HUES6 (cell line): Measurements from ENCODE around the gene SGCE.

Experiments used
- H3K27ac ChIP-seq: 2 replicates; pipeline ENCODE4 v1.7.0; 2013; ENCODE audit warnings: low read depth, mild to moderate bottlenecking, low read length, inconsistent platforms
- H3K27me3 ChIP-seq: 2 replicates; pipeline ENCODE4 v1.6.1; 2013; ENCODE audit warnings: low read length; ENCODE audit not compliant: control insufficient read depth, insufficient read depth
- H3K36me3 ChIP-seq: 2 replicates; pipeline ENCODE4 v1.6.1; 2013; ENCODE audit warnings: low read length; ENCODE audit not compliant: control insufficient read depth, insufficient read depth
- H3K4me1 ChIP-seq: 2 replicates; pipeline ENCODE4 v1.6.1; 2013; ENCODE audit warnings: low read length; ENCODE audit not compliant: control insufficient read depth, insufficient read depth
- H3K4me3 ChIP-seq: 2 replicates; pipeline ENCODE4 v1.5.1; 2013; ENCODE audit warnings: low read depth, low read length
- H3K9ac ChIP-seq: one replicate; pipeline ENCODE4 v1.6.1; 2013; ENCODE audit warnings: mild to moderate bottlenecking, low read length
- H3K9me3 ChIP-seq: 2 replicates; pipeline ENCODE4 v1.6.1; 2013; ENCODE audit warnings: low read depth, low read length; ENCODE audit not compliant: control insufficient read depth, insufficient read depth

SGCE gene

GRCh38 chr7:94594882-94595281 is 61.1 kb downstream of the SGCE start:
- no peak overlapping the region for H3K27ac ChIP-seq
- H3K9me3 ChIP-seq = peaks cover under 1% of the 10 kb centered on the region; the same call in 1 of the 2 replicates
- peaks cover 7% of the 10 kb centered on the region for H3K36me3 ChIP-seq
- no peak overlapping the region for H3K9ac ChIP-seq
- H3K4me1 ChIP-seq = no peaks in the 10 kb centered on the region
- H3K4me3 ChIP-seq = no peak overlapping the region
- no peaks in the 10 kb centered on the region for H3K27me3 ChIP-seq

GRCh38 chr7:94591176-94591575 is 64.8 kb downstream of the SGCE start:
- no peak overlapping the region for H3K27ac ChIP-seq
- no peaks in the 10 kb centered on the region for H3K27me3 ChIP-seq
- no peaks in the 10 kb centered on the region for H3K4me1 ChIP-seq
- H3K9ac ChIP-seq = no peak overlapping the region
- no peak overlapping the region for H3K4me3 ChIP-seq
- peaks cover 3% of the 10 kb centered on the region; the same call in 1 of the 2 replicates for H3K36me3 ChIP-seq
- peaks cover 2% of the 10 kb centered on the region; the same call in 1 of the 2 replicates for H3K9me3 ChIP-seq

GRCh38 chr7:94590526-94591162 is 65.3 kb downstream of the SGCE start:
- Histone ChIP-seq H3K4me3 (no peak overlapping the region), H3K9me3 (peaks cover 2% of the 10 kb centered on the region; the same call in 1 of the 2 replicates), H3K4me1 (no peaks in the 10 kb centered on the region), H3K27ac (no peak overlapping the region), H3K27me3 (no peaks in the 10 kb centered on the region), H3K36me3 (peaks cover 3% of the 10 kb centered on the region; the same call in 1 of the 2 replicates), H3K9ac (no peak overlapping the region)

- H3K27me3 ChIP-seq = no peaks in the 10 kb centered on the region
- no peak overlapping the region for H3K4me3 ChIP-seq
- H3K9ac ChIP-seq = no peak overlapping the region
Measured at GRCh38 chr7:94588075-94588474, 67.9 kb downstream of the SGCE start.

GRCh38 chr7:94584113-94584512 is 71.8 kb downstream of the SGCE start:
- Histone ChIP-seq H3K9me3 (no peaks in the 10 kb centered on the region), H3K36me3 (no peaks in the 10 kb centered on the region), H3K4me3 (no peak overlapping the region), H3K9ac (no peak overlapping the region), H3K27ac (no peak overlapping the region), H3K4me1 (no peaks in the 10 kb centered on the region), H3K27me3 (no peaks in the 10 kb centered on the region)

More at GRCh38 chr7:94588075-94588474, 67.9 kb downstream of the SGCE start:
- Histone ChIP-seq H3K36me3 (peaks cover 3% of the 10 kb centered on the region; the same call in 1 of the 2 replicates), H3K9me3 (peaks cover 2% of the 10 kb centered on the region; the same call in 1 of the 2 replicates), H3K27ac (no peak overlapping the region), H3K4me1 (no peaks in the 10 kb centered on the region)

- Histone ChIP-seq H3K9me3 (peaks cover 9% of the 10 kb centered on the region; the same call in 1 of the 2 replicates), H3K4me3 (no peak overlapping the region), H3K9ac (no peak overlapping the region), H3K27ac (no peak overlapping the region), H3K36me3 (no peaks in the 10 kb centered on the region), H3K27me3 (no peaks in the 10 kb centered on the region), H3K4me1 (0 out of 2 replicates have a peak, but pooled peaks cover 7% of the 10 kb centered on the region)
Measured at GRCh38 chr7:94580601-94581000, 75.3 kb downstream of the SGCE start.

GRCh38 chr7:94579470-94579869 is 76.5 kb downstream of the SGCE start:
- Histone ChIP-seq H3K27me3 (no peaks in the 10 kb centered on the region), H3K4me3 (no peak overlapping the region), H3K27ac (no peak overlapping the region), H3K36me3 (no peaks in the 10 kb centered on the region), H3K9me3 (peaks cover 17% of the 10 kb centered on the region), H3K9ac (no peak overlapping the region), H3K4me1 (0 out of 2 replicates have a peak, but pooled peaks cover 7% of the 10 kb centered on the region)

GRCh38 chr7:94578614-94579013 is 77.3 kb downstream of the SGCE start:
- H3K4me3 ChIP-seq = no peak overlapping the region
- H3K9ac ChIP-seq = no peak overlapping the region
- H3K27me3 ChIP-seq = no peaks in the 10 kb centered on the region
- no peaks in the 10 kb centered on the region for H3K36me3 ChIP-seq
- H3K9me3 ChIP-seq = peaks cover 17% of the 10 kb centered on the region
- 0 out of 2 replicates have a peak, but pooled peaks cover 7% of the 10 kb centered on the region for H3K4me1 ChIP-seq
- H3K27ac ChIP-seq = no peak overlapping the region

GRCh38 chr7:94577357-94577756 is 78.6 kb downstream of the SGCE start:
- peaks cover 19% of the 10 kb centered on the region for H3K9me3 ChIP-seq
- 0 out of 2 replicates have a peak, but pooled peaks cover 7% of the 10 kb centered on the region for H3K4me1 ChIP-seq
- 0 out of 2 replicates have a peak overlapping the region, but pooled peaks have one; percentile 26 for H3K27ac ChIP-seq
- no peak overlapping the region for H3K9ac ChIP-seq
- H3K36me3 ChIP-seq = no peaks in the 10 kb centered on the region
- no peak overlapping the region for H3K4me3 ChIP-seq
- no peaks in the 10 kb centered on the region for H3K27me3 ChIP-seq

- no peaks in the 10 kb centered on the region for H3K36me3 ChIP-seq
- H3K9ac ChIP-seq = no peak overlapping the region
- no peak overlapping the region for H3K27ac ChIP-seq
- H3K9me3 ChIP-seq = peaks cover 19% of the 10 kb centered on the region
- H3K4me3 ChIP-seq = no peak overlapping the region
- H3K27me3 ChIP-seq = no peaks in the 10 kb centered on the region
- H3K4me1 ChIP-seq = 0 out of 2 replicates have a peak, but pooled peaks cover 7% of the 10 kb centered on the region
Measured at GRCh38 chr7:94576316-94576715, 79.6 kb downstream of the SGCE start.

GRCh38 chr7:94575646-94576045 is 80.3 kb downstream of the SGCE start:
- Histone ChIP-seq H3K9ac (no peak overlapping the region), H3K27ac (no peak overlapping the region), H3K4me1 (0 out of 2 replicates have a peak, but pooled peaks cover 7% of the 10 kb centered on the region), H3K36me3 (no peaks in the 10 kb centered on the region), H3K9me3 (peaks cover 19% of the 10 kb centered on the region), H3K4me3 (no peak overlapping the region), H3K27me3 (no peaks in the 10 kb centered on the region)
